ENCODE results near the gene KCNQ1OT1. TPM values are rescaled to one million over a fixed set of nuclear protein-coding genes. Genes with fewer than 3 reads are reported as not detected.

KCNQ1OT1 gene
- total RNA-seq, 1 donor from 2014 or later = 1.6 TPM

- H3K36me3 ChIP-seq = peaks cover 6% of the 10 kb centered on the region
- intact Hi-C loops (cut with DNase I) = no loop called here
- no peak for DNase-seq
These were observed 14.7 kb downstream of the KCNQ1OT1 start for GRCh38 chr11:2685051-2685450.

DNA sequence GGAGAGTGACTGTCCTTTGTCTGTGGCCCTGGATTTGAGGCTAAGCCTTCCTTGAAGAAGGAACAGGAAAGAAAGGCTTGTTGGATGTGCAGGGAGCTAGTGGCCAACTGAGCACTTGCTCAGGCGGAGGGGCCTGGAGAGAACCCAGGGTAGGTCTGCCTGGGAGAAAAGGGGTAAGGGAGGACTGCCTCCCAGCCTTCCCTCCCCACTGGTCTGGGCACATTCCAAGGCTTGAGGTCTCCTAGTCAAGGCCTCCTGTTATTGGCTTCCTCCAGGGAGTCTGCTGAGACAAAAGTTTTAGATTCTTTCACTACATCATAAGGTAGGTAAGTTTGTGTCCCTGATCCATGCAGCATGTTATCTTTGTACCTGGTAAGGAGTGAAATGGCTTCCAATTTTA lies 15.2 kb downstream of the KCNQ1OT1 start:
- no peaks in the 10 kb centered on the region for H3K9me3 ChIP-seq
- TF ChIP-seq, protein P1, sequence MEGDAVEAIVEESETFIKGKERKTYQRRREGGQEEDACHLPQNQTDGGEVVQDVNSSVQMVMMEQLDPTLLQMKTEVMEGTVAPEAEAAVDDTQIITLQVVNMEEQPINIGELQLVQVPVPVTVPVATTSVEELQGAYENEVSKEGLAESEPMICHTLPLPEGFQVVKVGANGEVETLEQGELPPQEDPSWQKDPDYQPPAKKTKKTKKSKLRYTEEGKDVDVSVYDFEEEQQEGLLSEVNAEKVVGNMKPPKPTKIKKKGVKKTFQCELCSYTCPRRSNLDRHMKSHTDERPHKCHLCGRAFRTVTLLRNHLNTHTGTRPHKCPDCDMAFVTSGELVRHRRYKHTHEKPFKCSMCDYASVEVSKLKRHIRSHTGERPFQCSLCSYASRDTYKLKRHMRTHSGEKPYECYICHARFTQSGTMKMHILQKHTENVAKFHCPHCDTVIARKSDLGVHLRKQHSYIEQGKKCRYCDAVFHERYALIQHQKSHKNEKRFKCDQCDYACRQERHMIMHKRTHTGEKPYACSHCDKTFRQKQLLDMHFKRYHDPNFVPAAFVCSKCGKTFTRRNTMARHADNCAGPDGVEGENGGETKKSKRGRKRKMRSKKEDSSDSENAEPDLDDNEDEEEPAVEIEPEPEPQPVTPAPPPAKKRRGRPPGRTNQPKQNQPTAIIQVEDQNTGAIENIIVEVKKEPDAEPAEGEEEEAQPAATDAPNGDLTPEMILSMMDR (IDR thresholded peaks at IDR 0.05) = no peak
- no peaks in the 10 kb centered on the region for H3K27me3 ChIP-seq (ENCODE audit: low read depth)
- H3K36me3 ChIP-seq = peaks cover 6% of the 10 kb centered on the region
- intact Hi-C loops (cut with DNase I) = no loop called here
- DNase-seq (no peak), ATAC-seq (no peak)
- H3K4me3 ChIP-seq = no peak overlapping the region
- H3K4me1 ChIP-seq = peaks cover 23% of the 10 kb centered on the region
- H3K27ac ChIP-seq = no peak overlapping the region

More at GRCh38 chr11:2685051-2685450, 14.7 kb downstream of the KCNQ1OT1 start:
- ATAC-seq = no peak
- Histone ChIP-seq H3K4me1 (peaks cover 28% of the 10 kb centered on the region), H3K27ac (no peak overlapping the region), H3K4me3 (no peak overlapping the region), H3K9me3 (no peaks in the 10 kb centered on the region), H3K27me3 (ENCODE audit: low read depth) (no peaks in the 10 kb centered on the region)
- TF ChIP-seq, protein P1 (IDR thresholded peaks at IDR 0.05) = no peak

- ATAC-seq = no peak
- no peak overlapping the region for H3K4me3 ChIP-seq
- H3K9me3 ChIP-seq = no peaks in the 10 kb centered on the region
- TF ChIP-seq, protein P1 (IDR thresholded peaks at IDR 0.05) = no peak
- peaks cover 6% of the 10 kb centered on the region for H3K36me3 ChIP-seq
- H3K27ac ChIP-seq = no peak overlapping the region
- no peak for DNase-seq
- H3K27me3 ChIP-seq (ENCODE audit: low read depth) = no peaks in the 10 kb centered on the region
- peaks cover 19% of the 10 kb centered on the region for H3K4me1 ChIP-seq
- intact Hi-C loops (cut with DNase I) = no loop called here
These were observed 16.0 kb downstream of the KCNQ1OT1 start for GRCh38 chr11:2683806-2684205.

DNA sequence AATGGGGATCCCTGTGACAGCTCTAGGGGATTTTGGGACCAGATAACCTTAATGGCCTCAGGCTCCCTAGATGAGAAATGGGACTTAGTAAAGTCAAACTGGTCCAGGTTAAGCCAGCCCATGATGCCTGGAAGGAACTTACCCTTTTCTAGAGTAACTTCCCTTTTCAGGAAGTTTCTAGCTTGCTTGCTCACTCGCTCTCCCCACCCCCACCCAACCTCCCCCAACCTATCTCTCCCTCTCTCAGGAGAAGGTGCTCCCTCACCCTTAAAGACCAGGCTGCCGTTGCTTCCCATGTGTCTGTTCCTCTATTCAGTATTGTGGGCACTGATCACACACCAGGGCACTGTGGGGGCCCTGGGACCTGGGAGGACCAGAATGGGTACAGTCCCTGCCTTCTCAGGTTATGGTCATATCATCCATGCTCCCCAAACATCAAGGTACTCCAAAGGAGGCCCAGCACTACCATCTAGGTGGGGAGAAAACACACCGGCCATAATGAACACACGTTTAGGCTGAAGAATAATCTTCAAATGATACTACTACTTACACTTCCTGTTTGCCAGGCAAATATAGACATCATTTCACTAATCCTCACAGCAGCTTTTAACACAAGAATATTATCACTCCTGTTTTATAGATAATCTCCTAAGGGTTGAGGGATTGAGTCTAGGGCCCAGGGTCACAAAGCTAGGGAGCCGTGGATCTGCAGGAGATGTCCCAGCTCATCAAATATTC lies 18.2 kb downstream of the KCNQ1OT1 start:
- Histone ChIP-seq H3K36me3 (peaks cover 6% of the 10 kb centered on the region), H3K9me3 (no peaks in the 10 kb centered on the region), H3K27me3 (ENCODE audit: low read depth) (no peaks in the 10 kb centered on the region), H3K27ac (no peak overlapping the region), H3K4me1 (no peaks in the 10 kb centered on the region), H3K4me3 (no peak overlapping the region)
- TF ChIP-seq, protein P1 (IDR thresholded peaks at IDR 0.05) = no peak
- DNase-seq (no peak), ATAC-seq (no peak)
- intact Hi-C loops (cut with DNase I) = no loop called here

GRCh38 chr11:2679011-2679676 lies 20.6 kb downstream of the KCNQ1OT1 start:
- no peak for DNase-seq
- no peak for ATAC-seq
- H3K4me1 ChIP-seq = peaks cover 5% of the 10 kb centered on the region
- H3K4me3 ChIP-seq = no peak overlapping the region
- H3K27me3 ChIP-seq (ENCODE audit: low read depth) = no peaks in the 10 kb centered on the region
- no peaks in the 10 kb centered on the region for H3K9me3 ChIP-seq
- no peaks in the 10 kb centered on the region for H3K36me3 ChIP-seq
- intact Hi-C loops (cut with DNase I) = no loop called here
- no peak overlapping the region for H3K27ac ChIP-seq
- TF ChIP-seq, protein P1 (IDR thresholded peaks at IDR 0.05) = no peak
